H9 (cell line): Measurements from ENCODE around the gene CACFD1. TPM values are rescaled to one million over a fixed set of nuclear protein-coding genes. Genes with fewer than 3 reads are reported as not detected.

Experiments
- DNase-seq: peaks from one replicate; pipeline ENCODE4 v3.0.0-alpha.2; 2017
- H2AFZ ChIP-seq: one replicate; pipeline ENCODE4 v1.6.1; 2013; ENCODE audit warnings: mild to moderate bottlenecking, low read length, control low read depth, moderate library complexity
- H2AK5ac ChIP-seq: 2 replicates; pipeline ENCODE4 v1.6.1; 2013; ENCODE audit warnings: low read length, control low read depth, mixed read lengths; ENCODE audit not compliant: insufficient read length
- H2BK120ac ChIP-seq: one replicate; pipeline ENCODE4 v1.6.1; 2013; ENCODE audit warnings: low read depth, mild to moderate bottlenecking, low read length, control low read depth, inconsistent platforms; ENCODE audit not compliant: poor library complexity, severe bottlenecking
- H2BK12ac ChIP-seq: 2 replicates; pipeline ENCODE4 v1.6.1; 2013; ENCODE audit warnings: low read length, control low read depth, mixed read lengths, low read depth; ENCODE audit not compliant: insufficient read length
- H2BK15ac ChIP-seq: 2 replicates; pipeline ENCODE4 v1.6.1; 2013; ENCODE audit warnings: low read depth, low read length, control low read depth
- H2BK20ac ChIP-seq: one replicate; pipeline ENCODE4 v1.6.1; 2013; ENCODE audit warnings: low read depth, mild to moderate bottlenecking, low read length, control low read depth, inconsistent platforms; ENCODE audit not compliant: poor library complexity, severe bottlenecking
- H2BK5ac ChIP-seq: 2 replicates; pipeline ENCODE4 v1.6.1; 2013; ENCODE audit warnings: low read length, control low read depth, mixed read lengths; ENCODE audit not compliant: insufficient read length
- H3K14ac ChIP-seq: 2 replicates; pipeline ENCODE4 v1.6.1; 2013; ENCODE audit warnings: low read length, control low read depth; ENCODE audit not compliant: insufficient read depth
- H3K18ac ChIP-seq: 2 replicates; pipeline ENCODE4 v1.6.1; 2013; ENCODE audit warnings: low read depth, mild to moderate bottlenecking, mixed read lengths, low read length, control low read depth; ENCODE audit not compliant: insufficient read length
- H3K23ac ChIP-seq: 2 replicates; pipeline ENCODE4 v1.6.1; 2013; ENCODE audit warnings: low read length, control low read depth, mixed read lengths, low read depth; ENCODE audit not compliant: insufficient read length
- H3K23me2 ChIP-seq: 2 replicates; pipeline ENCODE4 v1.6.1; 2013; ENCODE audit warnings: low read depth, mild to moderate bottlenecking, mixed read lengths, low read length, control low read depth; ENCODE audit not compliant: insufficient read length, poor library complexity, severe bottlenecking
- H3K27ac ChIP-seq: 2 replicates; pipeline ENCODE4 v1.5.1; 2013; ENCODE audit warnings: low read length, control low read depth, mixed read lengths, low read depth; ENCODE audit not compliant: insufficient read length
- H3K27me3 ChIP-seq: 2 replicates; pipeline ENCODE4 v1.6.1; 2013; ENCODE audit warnings: low read length, control low read depth, inconsistent platforms; ENCODE audit not compliant: insufficient read depth
- H3K4ac ChIP-seq: 2 replicates; pipeline ENCODE4 v1.6.1; 2013; ENCODE audit warnings: low read depth, mild to moderate bottlenecking, control low read depth, inconsistent platforms, low read length, moderate library complexity
- H3K4me1 ChIP-seq: 2 replicates; pipeline ENCODE4 v1.6.1; 2013; ENCODE audit warnings: low read length, control low read depth, inconsistent platforms; ENCODE audit not compliant: insufficient read depth
- H3K4me2 ChIP-seq: 2 replicates; pipeline ENCODE4 v1.6.1; 2013; ENCODE audit warnings: low read length, control low read depth, mixed read lengths; ENCODE audit not compliant: insufficient read length, insufficient read depth
- H3K56ac ChIP-seq: 2 replicates; pipeline ENCODE4 v1.6.1; 2013; ENCODE audit warnings: low read depth, mild to moderate bottlenecking, mixed read lengths, low read length, control low read depth; ENCODE audit not compliant: insufficient read length
- H3K79me1 ChIP-seq: 2 replicates; pipeline ENCODE4 v1.6.1; 2013; ENCODE audit warnings: low read depth, mild to moderate bottlenecking, moderate library complexity, low read length, control low read depth, inconsistent platforms; ENCODE audit not compliant: insufficient read depth, poor library complexity, severe bottlenecking
- H3K79me2 ChIP-seq: 2 replicates; pipeline ENCODE4 v1.6.1; 2013; ENCODE audit warnings: low read length, control low read depth, inconsistent platforms; ENCODE audit not compliant: insufficient read depth
- H3K9ac ChIP-seq: 2 replicates; pipeline ENCODE4 v1.6.1; 2013; ENCODE audit warnings: low read length, control low read depth, mixed read lengths; ENCODE audit not compliant: insufficient read length; ENCODE audit errors: extremely low read depth
- H3K9me3 ChIP-seq: one replicate; pipeline ENCODE4 v1.6.1; 2013; ENCODE audit warnings: low read depth, low read length, inconsistent platforms; ENCODE audit not compliant: control insufficient read depth
- H3T11ph ChIP-seq: one replicate; pipeline ENCODE4 v1.6.1; 2013; ENCODE audit warnings: mild to moderate bottlenecking, low read length, control low read depth, inconsistent platforms
- H4K20me1 ChIP-seq: one replicate; pipeline ENCODE4 v1.6.1; 2013; ENCODE audit not compliant: control insufficient read depth, insufficient read length, insufficient read depth
- H4K5ac ChIP-seq: 2 replicates; pipeline ENCODE4 v1.6.1; 2013; ENCODE audit warnings: low read depth, mild to moderate bottlenecking, mixed read lengths, low read length, control low read depth; ENCODE audit not compliant: insufficient read length
- H4K8ac ChIP-seq: replicated peaks from 2 replicates; pipeline ENCODE4 v1.6.1; 2013; ENCODE audit warnings: low read length, control low read depth, mixed read lengths, low read depth; ENCODE audit not compliant: insufficient read length
- H4K91ac ChIP-seq: 2 replicates; pipeline ENCODE4 v1.6.1; 2013; ENCODE audit warnings: low read depth, mild to moderate bottlenecking, moderate library complexity, mixed read lengths, low read length, control low read depth; ENCODE audit not compliant: insufficient read length
- H3K27ac Mint-ChIP-seq, 3 experiments: 2 replicates in 2 of 3; 3 replicates in 1 of 3; pipeline ENCODE4 v1.8.0; 2020 to 2021; ENCODE audit warnings: mixed read lengths in 3 of 3, mild to moderate bottlenecking in 1 of 3, moderate library complexity in 1 of 3
- H3K27me3 Mint-ChIP-seq: 2 replicates; pipeline ENCODE4 v1.8.0; 2021; ENCODE audit warnings: low read depth, mild to moderate bottlenecking, moderate library complexity, mixed read lengths
- H3K36me3 Mint-ChIP-seq, 3 experiments: 2 replicates in 2 of 3; 3 replicates in 1 of 3; pipeline ENCODE4 v1.8.0; 2020 to 2021; ENCODE audit warnings: low read depth in 3 of 3, mixed read lengths in 3 of 3; ENCODE audit not compliant: insufficient read depth in 1 of 3
- H3K4me1 Mint-ChIP-seq, 2 experiments: 2 replicates each; pipeline ENCODE4 v1.8.0; 2020; ENCODE audit warnings: mixed read lengths in 2 of 2
- H3K4me3 Mint-ChIP-seq, 2 experiments: 2 replicates in 1 of 2; 3 replicates in 1 of 2; pipeline ENCODE4 v1.8.0; 2020 to 2021; ENCODE audit warnings: mild to moderate bottlenecking in 2 of 2, mixed read lengths in 2 of 2, moderate library complexity in 1 of 2
- H3K9me3 Mint-ChIP-seq, 2 experiments: 2 replicates in 1 of 2; 3 replicates in 1 of 2; pipeline ENCODE4 v1.8.0; 2020; ENCODE audit warnings: mild to moderate bottlenecking in 2 of 2, mixed read lengths in 2 of 2, moderate library complexity in 1 of 2
- CTCF ChIP-seq: fragments of 200-600 bp; sonication (generic); conservative IDR thresholded peaks from 3 replicates; pipeline ENCODE4 v1.8.0; 2021; ENCODE audit warnings: antibody characterized with exemption, mild to moderate bottlenecking
- WGBS: extraction: QIAGEN DNeasy Blood & Tissue Kit; methylation state at CpG from one replicate; pipeline ENCODE4 v1.1.7; 2013; ENCODE audit warnings: missing lambda C conversion rate, low lambda C conversion rate, mixed read lengths; ENCODE audit not compliant: insufficient read length; ENCODE audit errors: extremely low coverage; 5-methylcytosine and 5-hydroxymethylcytosine counted together
- total RNA-seq: library from RNA; stranded (reverse); gene quantifications from 2 replicates; pipeline ENCODE4 v1.2.1, GENCODE V29; 2021

Gene CACFD1
- total RNA-seq, 1 experiment from 2014 or later: 20.0 TPM

- H2BK20ac ChIP-seq: no peak overlapping the region
- H4K20me1 ChIP-seq: peaks cover 3% of the 10 kb centered on the region
- no peaks in the 10 kb centered on the region for H3K9me3 ChIP-seq
- no peak overlapping the region for H3K27ac ChIP-seq
- no peaks in the 10 kb centered on the region for H3K79me1 ChIP-seq
- no peaks in the 10 kb centered on the region for H3K79me2 ChIP-seq
- no peak overlapping the region for H2BK120ac ChIP-seq
- no peak overlapping the region for H4K8ac ChIP-seq
- peaks cover 2% of the 10 kb centered on the region; the same call in 1 of the 2 replicates for H3K4me1 ChIP-seq
- H3K4me1 Mint-ChIP-seq: peaks cover 8 to 15% of the 10 kb centered on the region in 2 experiments
- H3K9me3 Mint-ChIP-seq: no peaks in the 10 kb centered on the region
- H3T11ph ChIP-seq: no peak overlapping the region
- WGBS: no CpG with 5 or more reads among the region's 26 CpGs
- no peaks in the 10 kb centered on the region for H3K36me3 Mint-ChIP-seq
- no peak overlapping the region for H2AK5ac ChIP-seq
- peak; percentile 79 for DNase-seq
- no peak overlapping the region for H3K14ac ChIP-seq
- H3K9ac ChIP-seq: no peak overlapping the region
- TF ChIP-seq CTCF: no peak
- H2BK15ac ChIP-seq: no peak overlapping the region
- H3K4ac ChIP-seq: no peak overlapping the region
- H3K27ac Mint-ChIP-seq: peak overlapping the region in 1 of 3 experiments; percentile 29; a peak in 1 of 7 replicates
- no peak overlapping the region for H4K5ac ChIP-seq
- no peak overlapping the region for H4K91ac ChIP-seq
- no peak overlapping the region for H2AFZ ChIP-seq
- peak overlapping the region; percentile 40 to 45; a peak in 2 of 5 replicates for H3K4me3 Mint-ChIP-seq
- H3K56ac ChIP-seq: no peak overlapping the region
- H3K23ac ChIP-seq: no peak overlapping the region
- H3K27me3 ChIP-seq: no peaks in the 10 kb centered on the region
- H3K27me3 Mint-ChIP-seq: peaks cover 15% of the 10 kb centered on the region
- no peak overlapping the region for H3K18ac ChIP-seq
- no peak overlapping the region for H3K4me2 ChIP-seq
- H2BK5ac ChIP-seq: no peak overlapping the region
- no peaks in the 10 kb centered on the region for H3K23me2 ChIP-seq
- no peak overlapping the region for H2BK12ac ChIP-seq
Observed at GRCh38 chr9:133509179-133510083, 49.7 kb downstream of the CACFD1 start.
